ENCODE data around the gene SLAMF1.
"Not testable (repeated sequence)": the region's sequence is repeated elsewhere in the genome, so short reads cannot be mapped to it uniquely, and the experiment has no call there.

The SLAMF1 gene

DNA sequence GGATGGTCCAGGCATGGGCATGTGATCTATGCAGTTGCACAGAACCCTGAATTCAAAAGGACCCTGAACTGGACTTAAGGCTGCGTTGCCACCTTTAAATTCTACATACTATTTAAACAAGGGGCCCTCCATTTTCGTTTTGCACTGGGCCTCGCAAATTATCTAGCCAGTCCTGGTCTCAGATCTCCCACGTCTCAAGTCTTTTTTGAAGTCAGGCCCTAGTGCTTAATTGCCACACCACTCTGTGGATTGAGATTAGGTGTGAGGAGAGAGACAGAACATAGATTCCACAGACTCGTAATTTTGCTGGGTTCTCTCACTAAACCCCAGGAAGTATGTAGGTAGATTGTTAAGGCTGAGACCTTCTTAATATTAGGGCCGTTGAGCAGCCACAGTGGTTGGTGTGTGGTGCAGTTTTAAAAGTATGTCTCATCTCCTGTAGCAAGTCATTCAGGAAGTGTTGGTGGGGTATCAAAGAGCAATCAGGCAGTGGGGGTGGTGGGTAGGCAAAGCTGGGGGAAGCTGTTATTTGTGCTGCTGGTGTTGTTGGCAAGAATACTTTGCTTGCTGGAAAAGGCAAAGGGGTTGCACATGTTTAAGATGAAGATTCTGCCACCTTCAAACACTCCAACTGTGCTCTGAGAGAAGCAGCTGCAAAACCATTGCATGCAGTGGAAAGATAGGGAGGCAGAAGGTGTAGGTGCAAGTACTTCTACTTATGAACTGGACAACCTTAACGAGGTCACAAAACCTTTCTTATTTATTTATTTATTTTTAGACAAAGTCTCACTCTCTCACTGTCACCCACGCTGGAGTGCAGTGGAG lies 78.8 kb downstream of the SLAMF1 start:
- no peak overlapping the region for H3K4me3 ChIP-seq (ENCODE audit: low read depth, low read length)

DNA sequence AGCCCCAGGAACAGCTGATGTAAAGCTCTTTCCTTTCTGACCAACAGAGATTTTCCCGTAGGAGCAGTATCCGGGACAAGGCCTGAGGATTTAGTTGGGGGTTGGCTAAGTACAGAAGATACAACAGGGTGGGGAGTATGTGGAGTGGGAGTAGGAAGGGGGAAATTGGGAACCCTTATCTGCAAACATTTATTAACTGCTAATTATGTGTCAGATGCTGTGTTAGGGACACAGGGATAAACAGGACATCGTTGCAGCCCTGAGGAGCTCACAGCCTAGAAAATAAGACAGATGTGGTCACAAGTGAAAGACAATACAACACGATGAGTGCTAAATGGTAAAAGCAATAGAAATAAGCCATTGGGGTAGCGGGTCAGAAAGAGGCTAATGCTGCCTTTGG lies 79.5 kb downstream of the SLAMF1 start:
- H3K4me3 ChIP-seq (ENCODE audit: low read depth, low read length), result no peak overlapping the region

DNA sequence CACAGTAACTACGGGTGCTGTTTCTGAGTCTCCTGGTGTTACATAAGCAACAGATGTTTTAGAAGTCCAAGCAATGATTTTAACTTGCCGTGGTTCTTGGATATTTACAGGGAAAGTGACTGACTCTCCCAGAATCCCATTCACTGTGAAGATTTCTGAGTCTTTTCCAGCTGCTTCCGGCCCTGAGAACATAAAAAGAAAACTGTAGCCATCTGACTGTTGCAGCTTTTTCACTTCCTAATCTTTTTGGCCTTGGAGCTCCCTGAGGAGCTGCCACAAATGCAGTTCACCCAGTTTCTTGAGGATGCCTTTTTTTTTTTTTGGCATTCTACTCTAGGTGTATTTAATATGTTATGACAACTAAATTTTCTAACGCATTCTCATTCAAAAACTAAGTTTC lies 81.3 kb downstream of the SLAMF1 start:
- H3K4me3 ChIP-seq (ENCODE audit: low read depth, low read length), result no peak overlapping the region

DNA sequence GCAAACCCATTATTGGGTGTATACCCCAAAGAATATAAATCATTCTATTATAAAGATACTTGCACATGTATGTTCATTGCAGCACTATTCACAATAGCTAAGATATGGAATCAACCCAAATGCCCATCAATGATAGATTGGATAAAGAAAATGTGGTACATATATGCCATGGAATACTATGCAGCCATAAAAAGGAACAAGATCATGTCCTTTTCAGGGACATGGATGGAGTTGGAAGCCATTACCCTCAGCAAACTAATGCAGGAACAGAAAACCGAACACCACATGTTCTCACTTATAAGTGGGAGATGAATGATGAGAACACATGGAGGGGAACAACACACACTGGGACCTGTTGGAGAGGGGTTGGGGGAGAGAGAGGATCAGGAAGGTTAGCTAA lies 83.6 kb downstream of the SLAMF1 start:
- not testable (repeated sequence) for H3K4me3 ChIP-seq (ENCODE audit: low read depth, low read length)

DNA sequence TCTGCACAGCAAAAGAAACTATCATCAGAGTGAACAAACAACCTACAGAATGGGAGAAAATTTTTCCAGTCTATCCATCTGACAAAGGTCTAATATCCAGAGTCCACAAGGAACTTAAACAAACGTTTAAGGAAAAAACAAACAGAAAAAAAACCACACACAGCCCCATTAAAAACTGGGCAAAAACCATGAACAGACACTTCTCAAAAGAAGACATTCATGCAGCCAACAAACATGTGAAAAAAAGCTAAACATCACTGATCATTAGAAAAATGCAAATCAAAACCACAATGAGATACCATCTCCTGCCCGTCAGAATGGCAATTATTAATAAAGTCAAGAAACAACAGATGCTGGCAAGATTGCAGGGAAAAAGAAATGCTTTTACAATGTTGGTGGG lies 84.1 kb downstream of the SLAMF1 start:
- H3K4me3 ChIP-seq (ENCODE audit: low read depth, low read length), result not testable (repeated sequence)

DNA sequence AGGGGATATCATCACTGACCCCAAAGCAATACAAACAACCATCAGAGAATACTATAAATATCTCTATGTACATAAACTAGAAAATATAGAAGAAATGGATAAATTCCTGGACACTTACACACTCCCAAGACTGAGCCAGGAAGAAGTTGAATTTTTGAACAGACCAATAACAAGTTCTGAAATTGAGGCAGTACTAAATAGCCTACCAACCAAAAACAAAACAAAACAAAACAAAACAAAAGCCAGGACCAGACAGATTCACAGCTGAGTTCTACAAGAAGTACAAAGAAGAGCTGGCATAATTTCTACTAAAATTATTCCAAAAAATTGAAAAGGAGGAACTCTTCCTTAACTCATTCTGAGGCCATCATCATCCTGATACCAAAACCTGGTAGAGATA lies 86.0 kb downstream of the SLAMF1 start:
- no peak overlapping the region for H3K4me3 ChIP-seq (ENCODE audit: low read depth, low read length)

DNA sequence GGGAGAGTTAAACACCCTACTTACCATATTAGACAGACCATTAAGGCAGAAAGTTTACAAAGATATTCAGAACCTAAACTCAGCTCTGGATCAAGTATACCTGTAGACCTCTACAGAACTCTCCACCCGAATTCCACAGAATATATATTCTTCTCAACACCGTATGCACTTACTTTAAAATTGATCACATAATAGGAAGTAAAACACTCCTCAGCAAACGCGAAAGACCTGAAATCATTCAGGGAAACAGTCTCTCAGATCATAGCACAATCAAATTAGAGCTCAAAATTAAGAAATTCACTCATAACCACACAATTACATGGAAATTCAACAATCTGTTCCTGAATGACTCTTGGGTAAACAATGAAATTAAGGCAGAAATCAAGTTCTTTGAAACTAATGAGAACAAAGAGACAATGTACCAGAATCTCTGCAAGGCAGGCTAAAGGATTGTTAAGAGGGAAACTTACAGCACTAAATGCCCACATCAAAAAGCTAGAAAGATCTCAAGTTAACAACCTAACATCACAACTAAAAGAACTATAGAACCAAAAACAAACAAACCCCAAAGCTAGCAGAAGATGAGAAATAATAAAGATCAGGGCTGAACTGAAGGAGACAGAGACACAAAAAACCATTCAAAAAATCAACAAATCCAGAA lies 86.7 kb downstream of the SLAMF1 start:
- no peak overlapping the region for H3K4me3 ChIP-seq (ENCODE audit: low read depth, low read length)

DNA sequence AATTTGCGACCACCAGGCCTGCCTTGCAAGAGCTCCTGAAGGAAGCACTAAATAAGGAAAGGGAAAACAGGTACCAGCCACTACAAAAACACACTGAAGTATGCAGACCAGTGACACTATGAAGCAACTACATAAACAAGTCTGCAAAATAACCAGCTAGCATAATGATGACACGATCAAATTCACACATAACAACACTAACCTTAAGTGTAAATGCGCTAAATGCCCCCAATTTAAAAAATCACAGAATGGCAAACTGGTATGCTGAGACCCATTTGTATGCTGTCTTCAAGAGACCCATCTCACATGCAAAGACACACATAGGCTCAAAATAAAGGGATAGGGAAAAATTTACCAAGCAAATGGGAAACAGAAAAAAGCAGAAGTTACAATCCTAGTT lies 87.4 kb downstream of the SLAMF1 start:
- H3K4me3 ChIP-seq (ENCODE audit: low read depth, low read length), result not testable (repeated sequence)

DNA sequence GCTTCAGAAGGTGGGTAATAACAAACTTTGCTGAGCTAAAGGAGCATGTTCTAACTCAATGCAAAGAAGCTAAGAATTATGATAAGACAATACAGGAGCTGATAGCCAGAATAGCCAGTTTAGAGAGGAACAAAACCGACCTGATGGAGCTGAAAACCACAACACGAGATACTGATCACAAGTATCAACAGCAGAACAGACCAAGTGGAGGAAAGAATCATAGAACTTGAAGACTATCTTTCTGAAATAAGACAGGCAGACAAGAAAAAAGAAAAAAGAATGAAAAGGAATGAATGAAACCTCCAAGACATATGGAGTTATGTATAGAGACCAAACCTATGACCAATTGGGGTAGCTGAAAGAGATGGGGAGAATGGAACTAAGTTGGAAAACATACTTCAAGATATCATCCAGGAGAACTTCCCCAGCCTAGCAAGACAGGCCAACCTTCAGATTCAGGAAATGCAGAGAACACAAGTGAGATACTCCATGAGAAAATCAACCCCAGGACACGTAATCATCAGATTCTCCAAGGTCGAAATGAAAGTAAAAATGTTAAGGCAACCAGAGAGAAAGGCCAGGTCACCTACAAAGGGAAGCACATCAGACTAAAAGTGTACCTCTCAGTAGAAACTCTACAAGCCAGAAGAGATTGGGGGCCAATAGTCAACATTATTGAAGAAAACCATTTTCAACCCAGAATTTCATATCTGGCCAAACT lies 88.0 kb downstream of the SLAMF1 start:
- no peak overlapping the region for H3K4me3 ChIP-seq (ENCODE audit: low read depth, low read length)

Data from iPS-11a (cell line).